ENCODE data around the gene VPS13D. TPM values are rescaled to one million over a fixed set of nuclear protein-coding genes. Genes with fewer than 3 reads are reported as not detected.

VPS13D gene
- total RNA-seq, 4 donors from 2014 or later: 88.3 to 123 (median 113) TPM

GRCh38 chr1:12480748-12481362 lies 251.0 kb downstream of the VPS13D start:
- no peaks in the 10 kb centered on the region for H3K27me3 ChIP-seq
- H3K4me1 ChIP-seq: peaks cover 0 to 59% (median 25%) of the 10 kb centered on the region in 4 donors
- peak overlapping the region; percentile 44 to 90 (median 66) for H3K27ac ChIP-seq
- H3K36me3 ChIP-seq: no peaks in the 10 kb centered on the region
- peak; percentile 59 to 88 (median 78) for DNase-seq
- no peaks in the 10 kb centered on the region for H3K9me3 ChIP-seq
- TF ChIP-seq POLR2A (IDR thresholded peaks at IDR 0.05): peak; percentile 18 to 47
- no peak for TF ChIP-seq CTCF (IDR thresholded peaks at IDR 0.05)
- H3K4me3 ChIP-seq: no peak overlapping the region

- TF ChIP-seq POLR2A (IDR thresholded peaks at IDR 0.05) (no peak), CTCF (IDR thresholded peaks at IDR 0.05) (no peak)
- no peak overlapping the region for H3K4me3 ChIP-seq
- no peak for DNase-seq
- H3K27me3 ChIP-seq: no peaks in the 10 kb centered on the region
- peak overlapping the region in 2 of 4 donors; percentile 86 to 90 for H3K27ac ChIP-seq
- H3K36me3 ChIP-seq: no peaks in the 10 kb centered on the region
- H3K9me3 ChIP-seq: no peaks in the 10 kb centered on the region
- H3K4me1 ChIP-seq: peaks cover 0 to 50% (median 23%) of the 10 kb centered on the region in 4 donors
Observed at GRCh38 chr1:12481928-12482327, 252.1 kb downstream of the VPS13D start.

DNA sequence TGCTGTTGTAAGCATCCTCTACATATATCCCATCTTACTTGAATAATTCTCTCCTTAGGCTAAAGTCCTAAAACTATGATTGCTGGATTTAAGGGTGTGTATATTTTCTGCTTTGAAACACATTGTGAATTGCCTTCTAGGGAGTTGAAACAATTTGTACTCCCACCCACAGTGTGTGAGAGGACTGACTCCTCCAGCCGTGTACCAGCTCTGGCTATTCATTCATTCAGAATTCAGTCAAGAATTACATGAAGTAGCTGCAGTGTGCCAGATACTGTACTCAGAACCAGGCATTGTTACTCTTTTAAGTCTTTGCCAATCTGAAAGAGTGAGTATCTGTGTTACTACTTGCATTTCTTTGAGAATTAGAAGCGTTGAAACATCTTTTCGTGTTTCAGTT lies 253.2 kb downstream of the VPS13D start:
- DNase-seq: no peak
- peaks cover 0 to 39% (median 19%) of the 10 kb centered on the region in 4 donors for H3K4me1 ChIP-seq
- no peaks in the 10 kb centered on the region for H3K36me3 ChIP-seq
- no peak overlapping the region for H3K27ac ChIP-seq
- H3K9me3 ChIP-seq: no peaks in the 10 kb centered on the region
- no peak overlapping the region for H3K4me3 ChIP-seq
- H3K27me3 ChIP-seq: no peaks in the 10 kb centered on the region
- TF ChIP-seq POLR2A (IDR thresholded peaks at IDR 0.05) (no peak), CTCF (IDR thresholded peaks at IDR 0.05) (no peak)

- no peak for DNase-seq
- TF ChIP-seq POLR2A (IDR thresholded peaks at IDR 0.05) (no peak), CTCF (IDR thresholded peaks at IDR 0.05) (no peak)
- H3K27me3 ChIP-seq: no peaks in the 10 kb centered on the region
- peaks cover 0 to 14% (median 5%) of the 10 kb centered on the region in 4 donors for H3K4me1 ChIP-seq
- no peaks in the 10 kb centered on the region for H3K36me3 ChIP-seq
- H3K4me3 ChIP-seq: no peak overlapping the region
- no peaks in the 10 kb centered on the region for H3K9me3 ChIP-seq
- no peak overlapping the region for H3K27ac ChIP-seq
Observed at GRCh38 chr1:12485231-12486058, 255.6 kb downstream of the VPS13D start.

- TF ChIP-seq CTCF (IDR thresholded peaks at IDR 0.05) (no peak), POLR2A (IDR thresholded peaks at IDR 0.05) (no peak)
- Histone ChIP-seq H3K27ac (no peak overlapping the region), H3K4me3 (no peak overlapping the region), H3K9me3 (no peaks in the 10 kb centered on the region), H3K27me3 (no peaks in the 10 kb centered on the region), H3K4me1 (peaks cover 0 to 9% (median 2%) of the 10 kb centered on the region in 4 donors), H3K36me3 (no peaks in the 10 kb centered on the region)
- no peak for DNase-seq
Observed at GRCh38 chr1:12486059-12486341, 256.2 kb downstream of the VPS13D start.

Measured in Peyer's patch (tissue), 4 donors.